Activated CD8-positive, alpha-beta T cell treated with anti-CD3 and anti-CD28 coated beads for 36 hours (primary cell): Measurements from ENCODE around the gene SYPL1. TPM values are rescaled to one million over a fixed set of nuclear protein-coding genes. Genes with fewer than 3 reads are reported as not detected.

ENCODE experiments used
- ATAC-seq: fragments of 200-7000 bp; cut with Tn5 transposase; one replicate; pipeline ENCODE4 v1.10.0; 2021; ENCODE audit warnings: mild to moderate bottlenecking, moderate library complexity
- CTCF ChIA-PET: fragments of 350-600 bp; sonication (Branson Sonifier 250); formaldehyde crosslinking; loops from one replicate; lab custom pipeline; 2021; ENCODE audit warnings: antibody characterized with exemption; lab: Charles Lee
- POLR2A ChIA-PET: fragments of 350-600 bp; sonication (Branson Sonifier 250); formaldehyde crosslinking; loops from one replicate; lab custom pipeline; 2021; ENCODE audit warnings: antibody characterized with exemption; lab: Charles Lee
- DNase-seq: peaks from one replicate; pipeline ENCODE4 v3.0.0-alpha.2; 2020
- H3K27ac Mint-ChIP-seq: one replicate; pipeline ENCODE4 v1.8.0; 2021; ENCODE audit warnings: mild to moderate bottlenecking, mixed read lengths
- H3K27me3 Mint-ChIP-seq: one replicate; pipeline ENCODE4 v1.8.0; 2021; ENCODE audit warnings: mixed read lengths
- H3K36me3 Mint-ChIP-seq: one replicate; pipeline ENCODE4 v1.8.0; 2021; ENCODE audit warnings: low read depth, mixed read lengths
- H3K4me1 Mint-ChIP-seq: one replicate; pipeline ENCODE4 v1.8.0; 2021; ENCODE audit warnings: low read depth, mixed read lengths
- H3K4me3 Mint-ChIP-seq: one replicate; pipeline ENCODE4 v1.8.0; 2021; ENCODE audit warnings: mild to moderate bottlenecking, moderate library complexity, mixed read lengths
- H3K9me3 Mint-ChIP-seq: one replicate; pipeline ENCODE4 v1.8.0; 2021; ENCODE audit warnings: mixed read lengths
- intact Hi-C: fragments of 100-400 bp; cut with micrococcal nuclease; formaldehyde crosslinking; loops from one replicate; pipeline ENCODE4 v1.10.0; 2022
- total RNA-seq, 2 experiments: library from RNA; stranded (reverse); gene quantifications; one replicate each; pipeline ENCODE4 v1.2.3, GENCODE V29; 2021
- TF ChIP-seq, protein P1 (sequence below): fragments of 200-600 bp; IDR thresholded peaks from one replicate; pipeline ENCODE4 v1.8.0; 2022; ENCODE audit warnings: antibody characterized with exemption, mild to moderate bottlenecking

The SYPL1 gene
- total RNA-seq, 2 experiments from 2014 or later: 40.1 to 44.6 TPM

DNA sequence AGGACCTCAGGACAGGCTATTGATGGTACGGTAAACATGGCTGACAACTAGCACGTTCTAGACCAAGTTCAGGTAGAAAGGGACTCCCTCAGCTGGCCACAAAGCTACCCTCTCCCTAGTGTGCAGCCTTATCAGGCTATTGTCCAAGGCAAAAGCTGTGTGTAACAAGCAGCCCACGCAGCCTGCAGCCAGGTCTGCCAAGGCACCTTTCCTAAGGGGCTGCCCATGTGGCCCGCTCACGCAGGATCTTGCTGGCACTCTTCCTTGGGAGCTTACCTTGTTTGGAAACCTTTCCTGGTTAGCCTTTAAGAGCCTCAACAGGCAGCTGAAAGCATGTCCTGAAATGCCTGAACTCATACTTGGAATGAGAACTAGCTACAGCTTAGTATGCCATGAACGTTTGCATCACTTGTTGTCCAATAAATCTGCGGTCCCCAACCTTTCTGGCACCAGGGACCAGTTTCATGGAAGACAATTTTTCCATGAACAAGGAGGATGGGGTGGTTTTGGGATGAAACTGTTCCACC, 51.7 kb downstream of the SYPL1 start:
- ChIA-PET POLR2A (no interaction called here), CTCF (interaction anchor here (0.5 to 5.6 kb wide), 5 partner anchors 11 to 105 kb away, joined by 3 to 50 read pairs (median 4); no protein-coding TSS in a partner anchor)
- Mint-ChIP-seq H3K27me3 (no peaks in the 10 kb centered on the region), H3K4me1 (peaks cover 48% of the 10 kb centered on the region), H3K4me3 (no peak overlapping the region), H3K27ac (no peak overlapping the region), H3K9me3 (no peaks in the 10 kb centered on the region), H3K36me3 (no peaks in the 10 kb centered on the region)
- no peak for ATAC-seq
- DNase-seq: no peak
- intact Hi-C loops: no loop called here
- TF ChIP-seq, protein P1, sequence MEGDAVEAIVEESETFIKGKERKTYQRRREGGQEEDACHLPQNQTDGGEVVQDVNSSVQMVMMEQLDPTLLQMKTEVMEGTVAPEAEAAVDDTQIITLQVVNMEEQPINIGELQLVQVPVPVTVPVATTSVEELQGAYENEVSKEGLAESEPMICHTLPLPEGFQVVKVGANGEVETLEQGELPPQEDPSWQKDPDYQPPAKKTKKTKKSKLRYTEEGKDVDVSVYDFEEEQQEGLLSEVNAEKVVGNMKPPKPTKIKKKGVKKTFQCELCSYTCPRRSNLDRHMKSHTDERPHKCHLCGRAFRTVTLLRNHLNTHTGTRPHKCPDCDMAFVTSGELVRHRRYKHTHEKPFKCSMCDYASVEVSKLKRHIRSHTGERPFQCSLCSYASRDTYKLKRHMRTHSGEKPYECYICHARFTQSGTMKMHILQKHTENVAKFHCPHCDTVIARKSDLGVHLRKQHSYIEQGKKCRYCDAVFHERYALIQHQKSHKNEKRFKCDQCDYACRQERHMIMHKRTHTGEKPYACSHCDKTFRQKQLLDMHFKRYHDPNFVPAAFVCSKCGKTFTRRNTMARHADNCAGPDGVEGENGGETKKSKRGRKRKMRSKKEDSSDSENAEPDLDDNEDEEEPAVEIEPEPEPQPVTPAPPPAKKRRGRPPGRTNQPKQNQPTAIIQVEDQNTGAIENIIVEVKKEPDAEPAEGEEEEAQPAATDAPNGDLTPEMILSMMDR: no peak

DNA sequence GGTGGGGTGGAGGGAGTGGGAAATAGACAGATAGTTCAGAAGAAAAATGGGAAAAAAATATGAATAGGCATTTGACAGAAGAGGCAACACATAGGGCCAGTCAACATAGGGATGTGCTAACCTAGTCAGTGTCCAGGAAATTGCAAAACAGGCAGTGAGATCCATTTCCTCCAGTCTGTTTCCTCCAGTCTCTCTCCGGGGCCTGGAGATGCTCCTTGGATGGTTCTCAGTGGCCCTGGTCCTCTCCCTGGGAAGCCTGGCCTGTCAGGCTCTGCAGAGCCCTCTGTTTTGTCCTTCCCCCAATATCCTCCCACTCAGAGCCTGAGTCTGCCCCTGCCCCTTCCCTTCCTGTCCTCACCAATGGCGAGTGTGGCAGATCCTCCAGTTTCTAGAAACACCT, 52.6 kb downstream of the SYPL1 start:
- POLR2A ChIA-PET: no interaction called here

DNA sequence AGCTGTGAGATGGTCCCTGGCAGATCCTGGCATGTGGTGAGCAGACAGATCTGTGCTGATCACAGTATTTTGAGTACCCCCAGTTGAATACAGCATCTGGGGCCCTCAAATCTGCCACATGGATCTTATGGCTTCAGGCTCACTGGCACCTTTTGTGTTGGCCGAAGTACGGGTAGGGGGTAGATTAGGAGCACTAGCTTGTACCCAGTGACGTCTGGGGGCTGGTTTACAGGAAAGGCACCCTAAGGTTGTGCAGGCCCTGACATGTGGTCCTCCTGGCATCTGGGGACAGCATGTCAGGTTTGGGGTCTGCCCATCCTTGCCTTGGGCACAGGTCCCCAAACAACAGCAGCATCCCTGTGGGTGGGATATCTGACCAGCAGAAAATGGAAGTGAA, 53.2 kb downstream of the SYPL1 start:
- DNase-seq (no peak), ATAC-seq (no peak)
- TF ChIP-seq, protein P1: no peak
- POLR2A ChIA-PET: interaction anchor here (1.1 to 2.3 kb wide), 2 partner anchors 44 to 52 kb away, joined by 3 to 9 read pairs; partner anchors contain the start of gene SYPL1
- Mint-ChIP-seq H3K27me3 (no peaks in the 10 kb centered on the region), H3K4me3 (no peak overlapping the region), H3K9me3 (no peaks in the 10 kb centered on the region), H3K36me3 (no peaks in the 10 kb centered on the region), H3K4me1 (peaks cover 46% of the 10 kb centered on the region), H3K27ac (no peak overlapping the region)
- CTCF ChIA-PET: interaction anchor here (0.9 to 6.1 kb wide), 9 partner anchors 13 to 322 kb away, joined by 3 to 195 read pairs (median 11); no protein-coding TSS in a partner anchor
- intact Hi-C loops: loop anchor here (5.0 kb wide), 1 partner anchor 53 kb away; the partner anchor contains the start of gene SYPL1

More for the DNA sequence above, 52.6 kb downstream of the SYPL1 start:
- Mint-ChIP-seq H3K27me3 (no peaks in the 10 kb centered on the region), H3K9me3 (no peaks in the 10 kb centered on the region), H3K4me3 (no peak overlapping the region), H3K36me3 (no peaks in the 10 kb centered on the region), H3K4me1 (peaks cover 48% of the 10 kb centered on the region), H3K27ac (peak overlapping the region; percentile 22)
- DNase-seq (no peak), ATAC-seq (no peak)
- intact Hi-C loops: loop anchor here (5.0 kb wide), 1 partner anchor 53 kb away; the partner anchor contains the start of gene SYPL1
- TF ChIP-seq, protein P1: no peak
- CTCF ChIA-PET: interaction anchor here (0.9 to 6.1 kb wide), 6 partner anchors 12 to 182 kb away, joined by 3 to 195 read pairs (median 11); no protein-coding TSS in a partner anchor

DNA sequence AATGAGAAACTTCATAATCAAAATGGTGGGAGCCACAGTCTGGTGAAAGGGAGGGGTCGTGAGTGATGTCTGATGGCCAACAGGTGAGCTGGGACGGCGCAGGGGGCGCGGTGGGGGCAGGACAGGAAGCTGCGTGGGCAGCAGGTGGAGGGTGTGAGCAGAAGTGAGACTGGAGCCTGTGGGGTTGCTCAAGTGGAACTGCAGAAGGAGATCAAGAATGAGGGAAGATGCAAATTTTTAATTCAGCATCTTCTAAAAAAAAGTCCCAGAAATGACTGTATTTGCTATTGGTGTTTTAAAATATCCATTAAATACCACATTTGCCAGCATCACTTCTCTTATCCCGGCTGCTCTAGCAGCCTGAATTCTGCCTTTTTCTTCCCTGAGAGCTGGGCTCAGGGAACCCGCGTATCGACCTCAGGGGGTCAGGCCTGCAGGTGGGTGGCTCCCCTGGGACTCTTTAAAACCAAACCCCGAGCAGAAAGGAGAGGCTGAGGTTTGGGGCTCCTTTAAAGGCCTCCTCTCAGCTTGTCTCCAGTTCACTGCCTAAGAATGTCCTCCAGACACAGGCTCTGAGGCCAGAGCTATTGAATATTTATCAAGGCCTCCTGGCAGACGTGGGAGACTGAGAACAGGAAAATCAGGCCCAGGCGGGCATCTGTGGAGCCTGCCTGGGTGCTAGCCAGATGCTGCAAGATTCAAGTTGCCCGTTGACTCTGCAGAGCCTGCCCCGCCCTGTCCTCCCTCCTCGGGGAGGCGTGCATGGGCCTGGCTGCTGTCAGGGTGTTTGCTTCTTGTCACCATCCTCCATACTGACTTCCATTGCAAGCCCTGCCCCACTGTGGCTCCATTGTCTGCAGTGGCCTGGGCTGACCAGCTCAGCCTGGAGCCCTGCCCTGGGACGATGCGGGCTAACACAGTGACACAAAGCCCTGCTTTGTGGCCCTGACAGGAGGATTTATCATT, 53.9 kb downstream of the SYPL1 start:
- ATAC-seq (peak; percentile 31), DNase-seq (peak; percentile 65)
- POLR2A ChIA-PET: interaction anchor here (0.7 to 2.3 kb wide), 5 partner anchors 13 to 97 kb away, joined by 3 to 17 read pairs (median 7); partner anchors contain the start of gene SYPL1
- H3K4me1 Mint-ChIP-seq: peaks cover 39% of the 10 kb centered on the region
- H3K36me3 Mint-ChIP-seq: no peaks in the 10 kb centered on the region
- H3K27ac Mint-ChIP-seq: no peak overlapping the region
- no peak overlapping the region for H3K4me3 Mint-ChIP-seq
- no peaks in the 10 kb centered on the region for H3K9me3 Mint-ChIP-seq
- CTCF ChIA-PET: interaction anchor here (0.7 to 6.1 kb wide), 22 partner anchors 9 to 321 kb away, joined by 3 to 195 read pairs (median 5); no protein-coding TSS in a partner anchor
- H3K27me3 Mint-ChIP-seq: no peaks in the 10 kb centered on the region
- TF ChIP-seq, protein P1: no peak
- intact Hi-C loops: loop anchor here (1.0 to 5.0 kb wide), 2 partner anchors 54 to 95 kb away; partner anchors contain the start of gene SYPL1
